AG09319 (cell line): ENCODE results near the gene PES1.
"Not testable (repeated sequence)": the region's sequence is repeated elsewhere in the genome, so short reads cannot be mapped to it uniquely, and the experiment has no call there.

ENCODE experiments used
- DNase-seq: peaks from one replicate; pipeline ENCODE4 v3.0.0-alpha.2; 2010; ENCODE audit warnings: low read depth; ENCODE audit errors: extremely low read depth
- CTCF ChIP-seq: IDR thresholded peaks from 2 replicates; pipeline ENCODE4 v1.5.1; 2011; ENCODE audit warnings: low read depth, mild to moderate bottlenecking, inconsistent platforms, low read length, moderate library complexity

The PES1 gene

GRCh38 chr22:30634471-30635233 lies 42.9 kb upstream of the PES1 start:
- DNase-seq = peak; percentile 56

GRCh38 chr22:30631469-30631868 lies 39.8 kb upstream of the PES1 start:
- DNase-seq = not testable (repeated sequence)

More at GRCh38 chr22:30634471-30635233, 42.9 kb upstream of the PES1 start:
- peak; percentile 96 for TF ChIP-seq CTCF

GRCh38 chr22:30628491-30628890 lies 36.8 kb upstream of the PES1 start:
- no peak for TF ChIP-seq CTCF
- DNase-seq = no peak

- no peak for TF ChIP-seq CTCF
- DNase-seq = no peak
Measured at GRCh38 chr22:30627471-30627870, 35.8 kb upstream of the PES1 start.

- no peak for DNase-seq
- no peak for TF ChIP-seq CTCF
Measured at GRCh38 chr22:30626413-30626812, 34.7 kb upstream of the PES1 start.

GRCh38 chr22:30619909-30620308 lies 28.2 kb upstream of the PES1 start:
- not testable (repeated sequence) for DNase-seq

- DNase-seq = no peak
- TF ChIP-seq CTCF = no peak
Measured at GRCh38 chr22:30617819-30618218, 26.1 kb upstream of the PES1 start.

GRCh38 chr22:30615543-30615954 lies 23.8 kb upstream of the PES1 start:
- no peak for DNase-seq
- no peak for TF ChIP-seq CTCF
